ENCODE measurements around the gene FOSB.
"Not testable (repeated sequence)": the region's sequence is repeated elsewhere in the genome, so short reads cannot be mapped to it uniquely, and the experiment has no call there.

FOSB gene

DNA sequence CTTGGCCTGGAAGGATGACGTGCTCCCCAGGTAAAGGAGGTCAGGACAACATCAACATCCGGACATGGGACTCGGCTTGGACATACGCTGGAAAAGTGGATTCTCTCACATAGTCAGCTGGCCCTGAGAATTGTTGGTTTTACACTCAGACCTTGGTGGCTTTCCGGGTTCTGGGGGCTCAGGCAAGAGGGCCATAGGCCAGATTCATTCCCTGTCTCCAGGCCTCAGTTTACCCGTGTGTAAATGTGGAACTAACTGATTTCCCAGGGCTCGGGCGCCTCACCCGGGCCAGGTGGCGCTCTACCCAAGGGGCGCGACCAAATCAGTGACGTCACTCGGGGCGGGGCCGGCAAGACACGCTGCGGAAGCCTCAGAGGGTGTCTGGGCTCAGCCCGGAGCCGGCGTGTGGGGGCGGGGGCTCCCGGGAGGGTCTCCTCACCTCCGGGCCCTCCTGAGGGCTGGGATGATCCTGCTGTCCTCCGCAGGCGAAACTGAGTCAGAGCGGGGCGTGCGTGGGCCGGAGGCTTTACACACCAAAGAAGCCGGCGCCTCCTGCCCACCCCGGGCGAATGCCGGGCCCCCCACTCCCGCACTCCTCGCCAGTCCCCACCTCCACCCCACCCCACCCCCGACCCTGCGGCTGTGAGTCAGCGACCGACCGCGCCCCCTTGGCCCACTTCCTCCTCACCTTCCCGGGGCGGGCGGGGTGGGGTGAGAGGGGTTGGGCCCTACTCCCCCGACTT, 38.6 kb downstream of the FOSB start:
- DNase-seq (ENCODE audit: low read depth), result peak; percentile 94

DNA sequence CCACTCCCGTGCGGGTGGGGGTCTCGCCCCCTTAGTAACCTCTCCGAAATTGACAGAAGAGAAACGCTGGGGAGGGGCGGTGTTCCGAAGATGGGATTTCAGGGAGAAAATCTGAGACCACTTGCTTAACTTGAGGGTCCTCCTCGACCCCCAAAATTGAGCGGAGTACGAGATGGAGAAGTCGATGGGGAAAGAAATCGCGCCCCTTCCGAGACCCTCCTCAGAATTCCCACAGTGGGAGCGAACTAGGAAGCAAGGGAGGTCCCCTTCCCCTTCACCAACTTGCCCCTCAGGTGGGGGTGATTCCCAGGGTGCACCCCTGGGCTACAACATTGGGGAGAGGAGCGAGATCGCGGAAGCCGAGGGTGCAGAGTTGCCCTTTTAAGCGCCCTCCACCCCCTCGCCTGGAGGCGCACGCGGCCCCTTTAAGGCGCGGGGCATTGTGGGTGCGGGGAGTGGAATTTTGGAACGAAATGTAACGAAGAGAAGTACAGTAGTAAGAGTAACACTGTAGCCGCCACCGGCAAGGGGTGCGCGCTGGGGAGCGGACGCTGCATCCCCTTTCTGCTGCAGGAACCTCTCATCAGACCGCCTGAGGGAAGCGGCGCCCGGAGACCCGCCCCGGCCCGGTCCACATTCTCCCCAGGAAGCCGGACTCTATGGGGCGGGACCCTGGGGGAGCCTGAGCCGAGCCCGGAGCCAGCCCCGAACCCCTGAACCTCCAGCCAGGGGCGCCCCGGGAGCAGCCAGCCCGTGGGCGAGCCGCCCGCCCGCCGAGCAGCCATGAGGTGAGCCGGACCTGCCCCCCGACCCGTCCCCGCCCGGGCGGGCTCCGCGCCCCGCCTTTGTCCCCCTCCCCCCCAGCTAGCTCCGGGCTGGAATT, 39.4 kb downstream of the FOSB start, which contains the start of gene VASP:
TSS of gene VASP (plus strand) at position 491 of the 883 bp plus-strand sequence. CDS start at position 784, 293 bp downstream.
- DNase-seq (ENCODE audit: low read depth), result peak; percentile 89

DNA sequence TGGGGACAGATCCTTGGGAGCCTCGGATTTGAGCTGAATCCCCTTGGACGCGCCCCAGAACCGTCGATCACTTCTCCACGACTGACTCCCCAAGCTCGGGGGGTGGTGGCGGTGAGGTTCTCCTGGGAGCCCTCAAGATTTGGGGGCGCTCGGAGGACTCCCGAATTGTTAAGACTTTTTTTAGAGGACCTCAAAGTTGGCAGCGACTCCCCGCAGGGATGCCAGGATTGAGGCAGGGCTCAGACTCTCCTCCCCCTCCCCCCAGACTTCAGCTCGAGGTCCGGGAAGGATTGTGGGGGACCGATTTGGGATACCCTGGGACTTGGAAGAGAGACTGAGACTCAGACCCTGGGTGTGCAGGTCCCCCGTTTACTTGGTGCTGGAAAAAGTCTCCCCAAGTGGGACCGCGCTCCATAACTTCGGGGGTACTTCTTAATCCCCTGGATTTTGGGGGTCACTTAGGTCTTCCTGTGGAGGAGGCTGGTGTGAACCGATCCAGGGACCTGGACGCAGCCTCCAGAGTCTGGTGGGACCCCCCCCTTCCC, 40.1 kb downstream of the FOSB start:
- peak; percentile 33 for DNase-seq (ENCODE audit: low read depth)

DNA sequence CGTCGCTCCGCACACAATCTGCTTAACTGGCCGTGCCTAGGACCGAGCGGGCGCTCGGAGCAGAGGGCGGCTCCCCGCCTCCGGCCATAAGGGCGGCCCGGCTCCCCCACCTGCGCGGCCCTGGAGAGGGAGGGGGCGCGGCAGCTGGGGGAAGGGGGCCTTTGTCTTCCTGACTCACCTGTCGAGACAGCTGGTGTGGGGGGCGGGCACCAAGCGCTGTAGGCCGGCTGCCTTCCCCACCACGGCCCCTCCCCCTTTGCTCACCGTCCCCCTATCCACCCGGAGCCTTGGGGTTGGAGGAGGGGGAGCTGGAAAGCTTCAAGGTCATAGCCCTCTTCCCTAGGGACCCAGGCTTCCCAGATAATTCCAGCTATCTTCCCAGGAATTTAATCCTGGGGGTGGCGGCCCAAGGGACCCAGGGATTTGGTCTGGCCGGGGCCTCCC, 40.6 kb downstream of the FOSB start:
- peak; percentile 38 for DNase-seq (ENCODE audit: low read depth)

DNA sequence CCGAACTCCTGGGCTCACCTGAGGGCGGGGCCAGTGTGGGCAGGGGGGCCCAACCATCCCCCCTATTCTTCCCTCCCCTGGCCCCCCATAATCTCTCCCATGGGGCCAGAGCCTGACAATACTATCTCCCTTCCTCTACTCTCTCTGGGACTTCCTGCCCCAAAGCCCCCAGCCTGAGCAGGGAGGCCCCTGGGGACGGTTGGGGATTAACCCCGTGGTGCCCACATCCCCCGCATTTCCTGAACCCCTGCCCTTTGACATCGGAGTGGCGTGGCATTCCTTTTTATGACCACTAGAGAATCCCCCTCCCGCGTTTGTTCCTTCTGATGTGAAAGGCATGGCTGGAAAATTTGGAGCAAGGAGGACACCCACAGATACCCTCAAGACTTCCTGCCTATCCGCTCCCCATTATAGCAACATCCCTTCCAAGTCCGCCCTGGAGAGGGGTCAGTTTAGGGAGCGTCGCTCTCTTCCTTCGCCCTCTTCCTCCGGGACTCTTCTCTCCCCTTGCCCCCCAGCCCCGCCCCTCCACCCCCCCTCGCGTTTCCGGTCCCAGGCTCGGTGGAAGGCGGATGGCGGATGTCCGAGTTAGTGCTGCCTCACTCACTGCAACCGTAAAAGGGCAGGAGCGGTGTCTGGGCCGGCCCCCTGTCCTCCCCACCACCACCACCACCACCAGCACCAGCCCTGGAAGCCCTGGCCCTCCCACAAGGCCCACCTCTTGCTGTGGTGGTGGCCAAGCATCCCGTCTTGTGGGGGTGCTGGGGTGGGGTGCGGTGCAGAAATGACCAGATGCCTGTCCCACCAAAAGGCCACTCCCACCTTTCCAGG, 41.3 kb downstream of the FOSB start:
- peak; percentile 75 for DNase-seq (ENCODE audit: low read depth)

DNA sequence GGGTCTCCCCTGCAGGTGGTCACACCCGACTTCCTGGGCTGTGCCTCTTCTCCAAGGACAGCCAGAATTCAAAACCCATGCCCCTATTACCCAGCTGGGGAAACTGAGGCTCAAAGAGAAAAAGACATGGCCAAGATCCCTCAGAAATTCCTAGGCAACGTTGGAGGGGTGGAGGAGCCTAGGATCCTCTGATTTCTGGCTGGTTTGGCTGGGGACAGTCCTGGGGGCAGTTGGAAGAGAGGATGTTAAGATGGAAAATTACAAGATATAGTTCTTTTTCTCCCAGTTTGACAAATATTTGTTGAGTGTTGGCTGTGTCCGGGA, 41.9 kb downstream of the FOSB start:
- no peak for DNase-seq (ENCODE audit: low read depth)

DNA sequence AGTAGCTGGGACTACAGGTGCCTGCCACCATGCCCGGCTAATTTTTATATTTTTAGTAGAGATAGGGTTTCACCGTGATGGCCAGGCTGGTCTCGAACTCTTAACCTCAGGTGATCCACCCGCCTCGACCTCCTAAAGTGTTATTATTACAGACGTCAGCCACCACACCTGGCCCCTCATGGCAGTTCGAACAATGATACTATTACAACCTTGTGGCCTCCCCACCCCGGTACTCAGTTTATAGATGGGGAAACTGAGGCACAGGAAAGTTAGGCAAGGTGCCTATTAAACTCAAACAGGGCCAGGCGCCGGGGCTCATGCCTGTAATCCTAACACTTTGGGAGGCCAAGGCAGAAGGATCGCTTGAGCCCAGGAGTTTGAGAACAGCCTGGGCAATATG, 42.6 kb downstream of the FOSB start:
- not testable (repeated sequence) for DNase-seq (ENCODE audit: low read depth)

DNA sequence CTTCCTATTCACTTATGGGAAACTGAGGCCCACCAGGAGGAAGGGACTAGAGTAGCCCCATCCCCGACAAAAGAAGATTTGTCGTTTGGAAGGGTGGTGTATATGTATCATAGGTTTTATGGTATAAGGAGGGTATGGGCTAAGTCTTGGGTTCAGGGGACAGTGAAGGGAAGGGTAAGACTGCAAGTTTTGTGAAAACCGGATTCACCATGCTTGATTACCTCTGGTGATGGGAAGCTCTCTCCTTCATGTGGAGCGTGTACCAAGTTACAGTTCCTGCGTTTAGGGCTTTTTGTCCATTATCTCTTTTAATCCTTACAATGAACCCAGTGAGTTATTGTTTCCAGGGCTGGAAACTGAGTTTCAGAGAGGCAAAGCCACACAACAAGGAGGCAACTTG, 43.3 kb downstream of the FOSB start:
- DNase-seq (ENCODE audit: low read depth), result no peak

DNA sequence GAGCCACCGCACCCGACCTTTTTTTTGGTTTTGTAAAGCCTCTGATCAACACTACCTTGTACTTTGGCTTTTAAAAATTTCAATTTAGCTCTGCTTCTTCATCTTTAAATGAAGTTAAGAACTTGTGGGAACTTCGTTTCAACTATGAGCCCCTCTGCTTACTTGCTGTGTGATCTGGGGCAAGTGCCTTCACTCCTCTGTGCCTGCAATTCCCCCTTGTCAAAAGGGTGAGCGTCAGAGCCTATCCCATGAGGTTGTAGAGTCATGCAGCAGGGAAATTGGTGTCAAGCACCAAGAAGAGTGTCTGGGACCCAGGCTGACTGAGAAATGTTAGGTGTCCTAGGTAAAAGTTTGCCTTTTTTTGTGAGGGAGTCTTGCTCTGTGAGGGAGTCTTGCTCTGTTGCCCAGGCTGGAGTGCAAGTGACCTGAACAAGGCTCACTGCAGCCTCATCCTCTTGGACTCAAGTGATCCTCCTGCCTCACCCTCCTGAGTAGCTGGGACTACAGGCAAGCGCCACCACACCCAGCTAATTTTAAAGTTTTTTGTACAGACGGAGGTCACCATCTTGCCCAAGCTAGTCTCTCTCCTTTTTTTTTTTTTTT, 45.2 kb downstream of the FOSB start:
- DNase-seq (ENCODE audit: low read depth), result no peak

DNA sequence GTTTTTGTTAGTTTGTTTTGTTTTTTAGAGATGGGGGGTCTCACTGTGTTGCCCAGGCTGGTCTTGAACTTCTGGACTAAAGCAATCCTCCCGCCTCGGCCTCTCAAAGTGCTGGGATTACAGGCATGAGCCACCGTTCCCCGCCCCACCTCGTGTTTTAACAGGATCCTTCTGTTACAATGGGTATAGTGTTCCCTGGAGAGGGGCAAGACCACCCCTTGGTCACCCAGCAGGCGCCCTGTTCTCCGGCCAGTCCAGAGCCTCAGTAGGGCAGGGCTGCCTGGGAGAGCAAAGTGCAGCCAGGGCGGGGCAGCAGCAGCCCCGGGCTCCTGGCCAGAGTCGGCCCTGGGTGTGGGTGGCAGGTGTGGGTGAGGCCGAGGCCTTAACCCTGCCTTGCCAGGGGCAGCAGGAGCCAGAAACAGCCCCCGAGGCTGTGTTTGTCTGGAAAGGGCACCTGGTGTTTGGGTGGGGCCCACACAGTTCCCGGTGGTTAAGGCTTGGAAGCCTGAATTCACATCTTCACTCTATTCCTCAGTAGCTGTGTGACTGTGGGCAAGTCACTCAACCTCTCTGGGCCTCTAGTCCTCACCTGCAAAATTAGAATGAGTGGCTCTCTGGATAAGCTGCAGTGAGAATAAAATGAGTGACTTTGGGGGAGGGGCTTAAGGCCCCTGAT, 46.7 kb downstream of the FOSB start:
- no peak for DNase-seq (ENCODE audit: low read depth)

DNA sequence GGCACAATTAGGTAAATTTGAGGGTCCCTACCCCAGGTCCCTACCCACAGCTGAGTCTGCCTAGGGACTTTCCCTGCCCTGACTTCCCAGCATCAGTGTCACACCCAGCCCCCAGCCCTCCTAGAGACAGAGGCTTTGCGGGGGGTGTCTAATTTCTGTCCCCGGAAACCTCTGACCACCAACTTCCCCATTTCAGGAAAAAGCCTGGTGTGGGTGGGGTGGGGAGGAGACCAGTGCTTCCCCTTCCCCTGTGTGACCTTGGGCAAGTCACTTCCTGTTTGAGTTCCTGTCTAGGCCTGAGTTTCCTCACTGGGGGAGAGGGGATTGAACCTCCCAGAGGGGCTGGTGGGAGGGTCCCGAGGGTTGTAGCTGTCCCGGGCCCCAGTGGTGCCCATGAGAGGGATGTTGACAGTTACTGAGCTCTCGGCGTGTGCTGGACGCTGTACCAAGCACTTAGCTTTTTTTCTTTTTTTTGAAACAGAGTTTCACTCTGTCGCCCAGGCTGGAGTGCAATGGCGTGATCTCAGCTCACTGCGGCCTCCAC, 47.4 kb downstream of the FOSB start:
- DNase-seq (ENCODE audit: low read depth), result no peak

DNA sequence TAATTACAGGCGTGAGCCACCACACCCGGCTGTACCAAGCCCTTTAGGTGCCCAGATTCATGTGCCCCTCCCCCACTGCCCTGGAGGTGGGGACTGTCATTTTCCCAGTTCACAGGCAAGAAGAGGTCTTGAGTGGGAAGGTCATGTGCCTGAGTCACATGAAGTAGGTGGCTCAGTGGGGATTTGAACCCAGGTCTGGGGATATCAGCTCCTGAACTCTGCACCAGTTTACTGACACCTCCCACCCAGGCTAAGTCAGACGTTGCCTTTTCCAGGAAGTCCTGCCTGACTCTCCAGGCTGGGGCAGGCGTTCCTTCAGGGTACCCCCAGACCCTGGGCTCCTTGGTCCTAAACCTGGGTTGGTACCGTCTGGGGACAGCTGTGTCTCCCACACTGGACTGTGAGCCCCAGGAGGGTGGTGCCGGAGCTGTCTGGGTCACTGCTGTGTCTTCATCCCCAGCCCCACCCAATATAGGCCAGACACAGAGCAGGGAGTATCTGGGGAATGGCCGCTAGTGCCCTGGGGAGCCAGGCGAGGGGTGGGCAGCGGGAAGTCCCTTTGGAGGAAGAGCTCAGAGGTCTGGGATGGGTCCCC, 48.1 kb downstream of the FOSB start:
- DNase-seq (ENCODE audit: low read depth), result no peak

DNA sequence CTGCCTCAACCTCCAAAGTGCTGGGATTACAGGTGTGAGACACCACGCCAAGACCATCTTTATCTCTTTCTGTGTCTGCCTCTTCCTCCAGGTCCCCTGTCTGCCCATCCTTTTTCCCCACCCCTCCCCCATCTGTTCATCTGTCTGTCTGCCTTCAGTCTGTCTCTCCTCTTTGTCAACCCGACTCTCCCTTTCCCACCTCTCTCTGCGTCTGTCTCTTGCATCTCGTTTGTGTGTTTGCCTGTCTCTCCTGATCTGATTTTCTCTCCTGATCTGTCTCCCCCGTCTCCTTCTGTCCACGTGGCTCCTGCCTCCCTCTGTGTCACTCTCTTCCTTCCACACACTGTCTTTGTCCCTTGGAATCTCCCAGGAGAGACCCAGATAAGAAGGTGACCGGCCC, 49.4 kb downstream of the FOSB start:
- DNase-seq (ENCODE audit: low read depth), result no peak

DNA sequence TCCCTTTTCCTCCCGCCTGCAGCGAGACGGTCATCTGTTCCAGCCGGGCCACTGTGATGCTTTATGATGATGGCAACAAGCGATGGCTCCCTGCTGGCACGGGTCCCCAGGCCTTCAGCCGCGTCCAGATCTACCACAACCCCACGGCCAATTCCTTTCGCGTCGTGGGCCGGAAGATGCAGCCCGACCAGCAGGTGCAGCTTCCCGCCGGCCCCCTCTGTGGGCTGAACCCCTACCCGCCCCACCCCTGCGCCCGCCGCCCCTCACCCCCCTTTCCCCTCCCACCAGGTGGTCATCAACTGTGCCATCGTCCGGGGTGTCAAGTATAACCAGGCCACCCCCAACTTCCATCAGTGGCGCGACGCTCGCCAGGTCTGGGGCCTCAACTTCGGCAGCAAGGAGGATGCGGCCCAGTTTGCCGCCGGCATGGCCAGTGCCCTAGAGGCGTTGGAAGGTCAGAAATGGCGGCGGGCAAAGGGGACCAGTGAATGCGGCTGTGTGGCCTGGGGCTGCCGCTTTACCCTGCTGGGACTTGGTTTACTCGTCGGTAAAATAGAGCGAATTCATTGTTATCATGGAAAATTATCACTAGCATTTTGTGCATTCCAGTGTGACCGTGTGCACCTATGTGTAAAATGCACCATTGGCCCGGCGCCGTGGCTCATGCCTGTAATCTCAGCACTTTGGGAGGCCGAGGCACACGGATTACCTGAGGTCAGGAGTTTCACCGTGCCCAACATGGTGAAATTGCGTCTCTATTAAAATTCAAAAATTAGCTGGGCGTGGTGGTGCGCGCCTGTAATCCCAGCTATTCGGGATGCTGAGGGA, 50.1 kb downstream of the FOSB start:
- no peak for DNase-seq (ENCODE audit: low read depth)

DNA sequence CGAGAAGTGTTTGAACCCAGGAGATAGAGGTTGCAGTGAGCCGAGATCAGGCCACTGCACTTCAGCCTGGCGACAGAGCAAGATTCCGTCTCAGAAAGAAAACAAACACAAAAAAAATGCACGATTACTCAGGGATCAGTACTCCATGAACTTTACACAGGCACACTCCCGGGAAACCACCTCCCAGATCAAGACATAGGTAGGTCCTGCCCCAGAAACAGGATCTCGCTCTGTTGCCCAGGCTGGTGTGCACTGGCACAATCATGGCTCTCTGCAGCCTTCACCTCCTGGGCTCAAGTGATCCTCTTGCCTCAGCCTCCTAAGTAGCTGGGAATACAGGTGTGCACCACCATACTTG, 50.7 kb downstream of the FOSB start:
- no peak for DNase-seq (ENCODE audit: low read depth)

DNA sequence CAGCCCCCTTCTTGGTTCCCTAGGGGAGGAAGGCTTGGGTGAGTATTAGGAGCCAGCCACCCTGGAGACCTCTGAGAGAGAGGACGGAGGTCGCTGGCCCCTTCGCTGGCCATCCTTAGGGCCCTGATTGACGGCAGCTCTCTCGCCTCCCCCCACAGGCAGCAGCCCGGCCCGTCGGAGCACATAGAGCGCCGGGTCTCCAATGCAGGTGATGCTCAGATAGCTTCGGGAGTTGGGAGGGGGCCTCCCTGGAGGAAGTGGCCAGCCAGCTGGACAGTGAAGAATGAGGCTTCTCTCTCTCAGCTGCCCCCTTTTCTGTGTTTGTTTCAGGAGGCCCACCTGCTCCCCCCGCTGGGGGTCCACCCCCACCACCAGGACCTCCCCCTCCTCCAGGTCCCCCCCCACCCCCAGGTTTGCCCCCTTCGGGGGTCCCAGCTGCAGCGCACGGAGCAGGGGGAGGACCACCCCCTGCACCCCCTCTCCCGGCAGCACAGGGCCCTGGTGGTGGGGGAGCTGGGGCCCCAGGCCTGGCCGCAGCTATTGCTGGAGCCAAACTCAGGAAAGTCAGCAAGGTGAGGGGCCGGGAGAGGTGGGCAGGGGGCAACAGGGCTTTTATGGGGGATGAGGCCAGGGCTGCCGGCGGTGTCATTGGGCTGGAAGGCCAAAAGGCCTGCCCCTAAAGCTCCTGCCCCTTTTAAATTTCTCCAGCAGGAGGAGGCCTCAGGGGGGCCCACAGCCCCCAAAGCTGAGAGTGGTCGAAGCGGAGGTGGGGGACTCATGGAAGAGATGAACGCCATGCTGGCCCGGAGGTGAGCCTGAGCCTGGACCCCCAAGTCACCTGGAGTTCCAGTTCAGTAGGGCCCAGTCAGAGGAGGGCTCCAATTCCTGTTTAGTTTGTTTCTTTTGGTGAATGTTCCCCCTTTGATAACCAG, 54.5 kb downstream of the FOSB start:
- no peak for DNase-seq (ENCODE audit: low read depth)

DNA sequence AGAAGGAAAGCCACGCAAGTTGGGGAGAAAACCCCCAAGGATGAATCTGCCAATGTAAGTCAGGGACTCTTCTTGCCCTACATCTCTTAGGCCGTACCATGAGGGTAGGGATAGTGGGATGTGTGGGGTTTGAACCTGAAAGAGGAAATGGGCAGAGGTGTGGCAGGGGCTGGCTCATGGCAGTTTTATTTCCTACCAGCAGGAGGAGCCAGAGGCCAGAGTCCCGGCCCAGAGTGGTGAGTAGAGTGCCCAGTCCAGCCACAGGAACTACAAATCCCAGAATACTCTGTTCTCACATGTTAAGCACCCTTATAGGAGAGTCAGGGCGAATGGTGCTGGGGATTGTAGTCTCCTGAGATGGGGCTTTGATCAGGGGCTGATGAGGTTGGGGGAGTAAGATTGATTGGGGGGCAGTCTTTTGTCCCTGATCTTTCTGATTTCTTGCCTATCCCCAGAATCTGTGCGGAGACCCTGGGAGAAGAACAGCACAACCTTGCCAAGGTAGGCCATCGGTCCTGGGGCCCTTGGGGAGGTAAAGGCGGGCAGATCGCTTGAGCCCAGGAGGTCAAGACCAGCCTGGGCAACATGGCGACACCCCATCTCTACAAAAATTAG, 56.0 kb downstream of the FOSB start:
- peak; percentile 90 for DNase-seq (ENCODE audit: low read depth)

DNA sequence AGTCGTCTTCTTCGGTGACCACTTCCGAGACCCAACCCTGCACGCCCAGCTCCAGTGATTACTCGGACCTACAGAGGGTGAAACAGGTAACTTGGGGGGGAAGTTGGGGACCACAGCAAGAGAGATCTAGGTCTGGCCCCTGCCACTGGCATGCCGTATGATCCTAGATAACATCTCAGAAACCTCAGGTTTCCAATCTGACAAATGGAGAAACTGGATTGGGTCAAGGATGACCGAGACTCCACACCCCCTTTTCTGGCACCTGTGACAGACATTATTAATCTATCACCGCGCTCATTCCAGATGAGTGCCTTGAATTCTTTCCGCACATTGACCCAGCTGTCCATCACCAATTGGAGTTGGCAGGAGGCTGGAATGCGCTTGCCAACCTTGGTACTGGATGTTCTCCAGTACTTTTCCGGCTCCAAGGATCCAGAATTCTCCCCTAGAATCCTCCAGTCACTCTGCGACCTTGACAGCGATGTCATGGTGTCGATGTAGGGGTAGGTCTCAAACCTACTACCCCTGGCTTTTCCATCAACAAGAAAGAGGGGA, 56.9 kb downstream of the FOSB start:
- DNase-seq (ENCODE audit: low read depth), result no peak

All from ELR (cell line).